IPS-15b (cell line): ENCODE data around the gene PRSS1.
"Not testable (repeated sequence)": the region's sequence is repeated elsewhere in the genome, so short reads cannot be mapped to it uniquely, and the experiment has no call there.

Experiments
- H3K27me3 ChIP-seq: one replicate; pipeline ENCODE4 v1.6.1; 2013; ENCODE audit warnings: low read length; ENCODE audit not compliant: control insufficient read depth, insufficient read depth
- H3K36me3 ChIP-seq: one replicate; pipeline ENCODE4 v1.6.1; 2013; ENCODE audit warnings: low read length; ENCODE audit not compliant: control insufficient read depth, insufficient read depth
- H3K4me1 ChIP-seq: one replicate; pipeline ENCODE4 v1.6.1; 2013; ENCODE audit warnings: mild to moderate bottlenecking, low read length; ENCODE audit not compliant: control insufficient read depth, insufficient read depth
- H3K4me3 ChIP-seq: one replicate; pipeline ENCODE4 v1.5.1; 2013; ENCODE audit warnings: low read depth, low read length
- H3K9ac ChIP-seq: one replicate; pipeline ENCODE4 v1.6.1; 2013; ENCODE audit warnings: low read depth, mild to moderate bottlenecking, low read length
- H3K9me3 ChIP-seq: one replicate; pipeline ENCODE4 v1.6.1; 2013; ENCODE audit warnings: mild to moderate bottlenecking, low read length; ENCODE audit not compliant: control insufficient read depth, insufficient read depth

PRSS1 gene

GRCh38 chr7:142718313-142718712 is 31.0 kb upstream of the PRSS1 start:
- H3K4me1 ChIP-seq, result no peaks in the 10 kb centered on the region
- no peaks in the 10 kb centered on the region for H3K36me3 ChIP-seq
- no peak overlapping the region for H3K9ac ChIP-seq
- no peak overlapping the region for H3K4me3 ChIP-seq
- no peaks in the 10 kb centered on the region for H3K9me3 ChIP-seq
- H3K27me3 ChIP-seq, result no peaks in the 10 kb centered on the region

- no peaks in the 10 kb centered on the region for H3K4me1 ChIP-seq
- H3K27me3 ChIP-seq, result no peaks in the 10 kb centered on the region
- H3K36me3 ChIP-seq, result no peaks in the 10 kb centered on the region
- no peak overlapping the region for H3K4me3 ChIP-seq
- H3K9me3 ChIP-seq, result no peaks in the 10 kb centered on the region
- H3K9ac ChIP-seq, result no peak overlapping the region
These were observed 29.0 kb upstream of the PRSS1 start for GRCh38 chr7:142720172-142720773.

GRCh38 chr7:142720986-142721385 is 28.3 kb upstream of the PRSS1 start:
- Histone ChIP-seq H3K4me1 (no peaks in the 10 kb centered on the region), H3K9ac (no peak overlapping the region), H3K4me3 (no peak overlapping the region), H3K27me3 (no peaks in the 10 kb centered on the region), H3K36me3 (no peaks in the 10 kb centered on the region), H3K9me3 (no peaks in the 10 kb centered on the region)

- Histone ChIP-seq H3K27me3 (no peaks in the 10 kb centered on the region), H3K9me3 (no peaks in the 10 kb centered on the region), H3K36me3 (no peaks in the 10 kb centered on the region), H3K9ac (no peak overlapping the region), H3K4me1 (no peaks in the 10 kb centered on the region), H3K4me3 (no peak overlapping the region)
These were observed 27.0 kb upstream of the PRSS1 start for GRCh38 chr7:142722248-142722794.

GRCh38 chr7:142733271-142733670 is 16.0 kb upstream of the PRSS1 start:
- Histone ChIP-seq H3K4me3 (no peak overlapping the region), H3K4me1 (no peaks in the 10 kb centered on the region), H3K9me3 (no peaks in the 10 kb centered on the region), H3K9ac (no peak overlapping the region), H3K36me3 (no peaks in the 10 kb centered on the region), H3K27me3 (no peaks in the 10 kb centered on the region)

- Histone ChIP-seq H3K4me1 (no peaks in the 10 kb centered on the region), H3K4me3 (no peak overlapping the region), H3K9me3 (no peaks in the 10 kb centered on the region), H3K36me3 (no peaks in the 10 kb centered on the region), H3K27me3 (no peaks in the 10 kb centered on the region), H3K9ac (no peak overlapping the region)
These were observed 9.3 kb upstream of the PRSS1 start for GRCh38 chr7:142739923-142740492.

- Histone ChIP-seq H3K36me3 (no peaks in the 10 kb centered on the region), H3K4me1 (no peaks in the 10 kb centered on the region), H3K27me3 (no peaks in the 10 kb centered on the region), H3K9me3 (no peaks in the 10 kb centered on the region), H3K9ac (no peak overlapping the region), H3K4me3 (no peak overlapping the region)
These were observed 8.5 kb upstream of the PRSS1 start for GRCh38 chr7:142740786-142741185.

- H3K4me1 ChIP-seq, H3K9ac ChIP-seq, H3K27me3 ChIP-seq, H3K36me3 ChIP-seq, H3K4me3 ChIP-seq, H3K9me3 ChIP-seq: not testable (repeated sequence)
These were observed 7.3 kb upstream of the PRSS1 start for GRCh38 chr7:142741932-142742331.

GRCh38 chr7:142745091-142745635 is 4.1 kb upstream of the PRSS1 start:
- Histone ChIP-seq H3K36me3 (no peaks in the 10 kb centered on the region), H3K9ac (no peak overlapping the region), H3K4me1 (no peaks in the 10 kb centered on the region), H3K4me3 (no peak overlapping the region), H3K27me3 (no peaks in the 10 kb centered on the region), H3K9me3 (no peaks in the 10 kb centered on the region)

- H3K9ac ChIP-seq, result no peak overlapping the region
- no peaks in the 10 kb centered on the region for H3K27me3 ChIP-seq
- no peaks in the 10 kb centered on the region for H3K36me3 ChIP-seq
These were observed 3.5 kb upstream of the PRSS1 start for GRCh38 chr7:142745745-142746144.

GRCh38 chr7:142746264-142746663 is 3.0 kb upstream of the PRSS1 start:
- no peaks in the 10 kb centered on the region for H3K9me3 ChIP-seq
- H3K4me3 ChIP-seq, result no peak overlapping the region
- no peaks in the 10 kb centered on the region for H3K36me3 ChIP-seq
- no peak overlapping the region for H3K9ac ChIP-seq
- no peaks in the 10 kb centered on the region for H3K27me3 ChIP-seq
- H3K4me1 ChIP-seq, result no peaks in the 10 kb centered on the region

More at GRCh38 chr7:142745745-142746144, 3.5 kb upstream of the PRSS1 start:
- Histone ChIP-seq H3K9me3 (no peaks in the 10 kb centered on the region), H3K4me1 (no peaks in the 10 kb centered on the region), H3K4me3 (no peak overlapping the region)

- not testable (repeated sequence) for H3K4me3 ChIP-seq, H3K9me3 ChIP-seq, H3K36me3 ChIP-seq, H3K27me3 ChIP-seq, H3K4me1 ChIP-seq, H3K9ac ChIP-seq
These were observed 862 bp upstream of the PRSS1 start for GRCh38 chr7:142748410-142748809.
